GM12872 (cell line): ENCODE results near the gene PGLYRP2.

Experiments used
- TF ChIP-seq, protein P1 (sequence below): IDR thresholded peaks from 3 replicates; pipeline ENCODE4 v1.5.1; 2011; ENCODE audit warnings: low read depth, mild to moderate bottlenecking, low read length, moderate library complexity; ENCODE audit not compliant: insufficient read depth

The PGLYRP2 gene

DNA sequence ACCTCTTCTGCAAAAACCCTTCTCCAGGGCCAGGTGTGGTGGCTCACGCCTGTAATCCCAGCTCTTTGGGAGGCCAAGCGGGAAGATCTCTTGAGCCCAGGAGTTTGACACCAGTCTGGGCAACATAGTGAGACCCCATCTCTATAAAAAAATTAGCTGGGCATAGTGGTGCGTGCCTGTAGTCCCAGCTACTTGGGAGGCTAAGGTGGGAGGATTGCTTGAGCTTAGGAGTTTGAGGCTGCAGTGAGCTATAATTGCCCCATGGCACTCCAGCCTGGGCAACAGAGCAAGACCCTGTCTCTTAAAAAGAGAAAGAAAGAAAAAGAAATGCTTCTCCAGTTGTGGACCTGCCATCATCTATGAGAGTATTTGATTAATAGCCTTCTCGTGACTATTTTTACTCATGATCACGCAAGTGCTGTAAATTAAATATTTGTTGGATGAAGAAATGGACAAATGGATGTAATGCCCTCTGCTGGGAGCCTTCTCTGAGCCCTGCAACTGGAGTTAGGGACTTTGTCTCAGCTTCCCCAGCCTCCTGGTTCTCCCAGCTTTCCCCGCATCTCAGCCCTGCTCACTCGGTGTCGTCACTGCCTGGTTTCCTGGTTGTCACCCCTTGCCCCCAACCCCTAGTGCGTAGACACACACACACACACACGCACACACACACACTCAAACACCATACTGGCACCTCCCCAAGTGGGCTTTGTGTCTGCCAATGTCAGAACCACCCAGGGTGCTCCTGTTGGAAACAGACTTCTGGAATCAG, 41.8 kb downstream of the PGLYRP2 start:
- TF ChIP-seq, protein P1, sequence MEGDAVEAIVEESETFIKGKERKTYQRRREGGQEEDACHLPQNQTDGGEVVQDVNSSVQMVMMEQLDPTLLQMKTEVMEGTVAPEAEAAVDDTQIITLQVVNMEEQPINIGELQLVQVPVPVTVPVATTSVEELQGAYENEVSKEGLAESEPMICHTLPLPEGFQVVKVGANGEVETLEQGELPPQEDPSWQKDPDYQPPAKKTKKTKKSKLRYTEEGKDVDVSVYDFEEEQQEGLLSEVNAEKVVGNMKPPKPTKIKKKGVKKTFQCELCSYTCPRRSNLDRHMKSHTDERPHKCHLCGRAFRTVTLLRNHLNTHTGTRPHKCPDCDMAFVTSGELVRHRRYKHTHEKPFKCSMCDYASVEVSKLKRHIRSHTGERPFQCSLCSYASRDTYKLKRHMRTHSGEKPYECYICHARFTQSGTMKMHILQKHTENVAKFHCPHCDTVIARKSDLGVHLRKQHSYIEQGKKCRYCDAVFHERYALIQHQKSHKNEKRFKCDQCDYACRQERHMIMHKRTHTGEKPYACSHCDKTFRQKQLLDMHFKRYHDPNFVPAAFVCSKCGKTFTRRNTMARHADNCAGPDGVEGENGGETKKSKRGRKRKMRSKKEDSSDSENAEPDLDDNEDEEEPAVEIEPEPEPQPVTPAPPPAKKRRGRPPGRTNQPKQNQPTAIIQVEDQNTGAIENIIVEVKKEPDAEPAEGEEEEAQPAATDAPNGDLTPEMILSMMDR = no peak

DNA sequence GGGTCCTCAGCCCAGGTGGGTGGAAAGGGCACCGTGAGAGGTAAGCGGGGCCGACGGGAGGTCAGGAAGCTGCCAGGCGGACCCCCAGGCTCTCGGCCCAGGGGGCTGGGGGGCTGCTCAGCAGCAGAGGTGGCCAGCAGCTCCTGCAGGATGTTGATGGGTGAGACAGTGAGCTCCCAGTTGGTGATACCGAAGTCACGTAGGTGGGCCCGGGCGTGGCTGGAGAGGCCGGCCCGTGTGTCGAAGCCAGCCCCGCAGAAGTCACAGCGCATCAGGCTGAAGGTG, 42.5 kb downstream of the PGLYRP2 start:
- TF ChIP-seq, protein P1 = no peak

DNA sequence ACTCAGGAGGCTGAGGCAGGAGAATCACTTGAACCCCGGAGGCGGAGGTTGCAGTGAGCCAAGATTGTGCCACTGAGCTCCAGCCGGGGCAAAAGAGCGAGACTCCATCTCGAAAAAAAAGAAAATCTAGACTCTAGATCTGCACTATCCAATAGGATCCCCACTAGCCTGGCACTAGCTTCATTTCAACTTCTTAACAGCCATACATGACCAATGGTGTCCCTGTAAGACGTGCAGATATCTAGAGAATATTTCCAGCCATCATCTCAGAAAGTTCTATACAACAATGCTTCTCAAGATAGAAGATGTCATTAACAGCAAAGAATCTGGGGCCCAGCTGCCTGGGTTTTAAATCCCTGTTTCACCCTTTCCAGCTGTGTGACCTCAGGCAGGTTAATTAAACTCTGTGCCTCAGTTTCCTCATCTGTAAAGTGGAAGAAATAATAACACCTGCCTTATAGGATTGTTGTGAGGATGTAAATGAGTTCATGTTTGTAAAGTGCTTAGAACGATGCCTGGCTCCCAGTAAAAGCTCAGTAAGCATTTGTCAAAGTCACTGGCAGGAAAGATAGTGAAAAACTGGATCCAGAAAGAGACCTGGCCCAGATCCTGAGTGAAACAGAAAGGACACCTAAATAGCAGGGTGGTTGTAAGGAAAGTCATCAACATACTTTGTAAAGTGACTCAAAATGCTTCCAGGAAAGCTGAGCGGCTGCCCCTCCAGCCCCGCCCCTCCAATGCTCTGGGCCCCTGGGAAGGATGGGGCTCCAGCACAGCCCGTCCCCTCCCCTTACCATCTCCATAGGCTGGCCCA, 43.1 kb downstream of the PGLYRP2 start:
- TF ChIP-seq, protein P1 = no peak

DNA sequence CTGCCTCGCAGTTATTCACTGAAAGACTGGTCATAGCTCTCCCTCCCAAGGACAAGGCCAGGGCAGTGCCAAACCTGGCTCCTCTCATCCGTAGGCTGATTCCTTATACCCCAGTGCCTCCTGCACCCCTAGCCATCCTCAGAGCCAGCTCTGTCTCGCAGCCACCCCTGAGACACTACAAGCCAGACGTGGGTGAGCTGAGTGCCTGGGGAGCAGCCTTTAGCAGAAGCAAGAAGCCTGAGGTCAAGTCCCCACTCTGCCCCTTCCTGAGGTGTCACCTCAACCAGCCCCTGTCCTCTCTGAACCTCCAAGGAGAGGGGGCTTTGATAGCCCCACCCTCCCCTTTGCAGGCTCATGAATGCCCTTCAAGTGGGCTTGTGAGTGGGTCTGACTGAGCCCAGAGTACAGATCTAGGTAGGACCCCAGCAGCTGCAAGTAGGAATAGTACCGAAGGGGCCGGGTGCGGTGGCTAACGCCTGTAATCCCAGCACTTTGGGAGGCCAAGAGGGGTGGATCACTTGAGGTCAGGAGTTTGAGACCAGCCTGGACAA, 45.7 kb downstream of the PGLYRP2 start:
- TF ChIP-seq, protein P1 = no peak

DNA sequence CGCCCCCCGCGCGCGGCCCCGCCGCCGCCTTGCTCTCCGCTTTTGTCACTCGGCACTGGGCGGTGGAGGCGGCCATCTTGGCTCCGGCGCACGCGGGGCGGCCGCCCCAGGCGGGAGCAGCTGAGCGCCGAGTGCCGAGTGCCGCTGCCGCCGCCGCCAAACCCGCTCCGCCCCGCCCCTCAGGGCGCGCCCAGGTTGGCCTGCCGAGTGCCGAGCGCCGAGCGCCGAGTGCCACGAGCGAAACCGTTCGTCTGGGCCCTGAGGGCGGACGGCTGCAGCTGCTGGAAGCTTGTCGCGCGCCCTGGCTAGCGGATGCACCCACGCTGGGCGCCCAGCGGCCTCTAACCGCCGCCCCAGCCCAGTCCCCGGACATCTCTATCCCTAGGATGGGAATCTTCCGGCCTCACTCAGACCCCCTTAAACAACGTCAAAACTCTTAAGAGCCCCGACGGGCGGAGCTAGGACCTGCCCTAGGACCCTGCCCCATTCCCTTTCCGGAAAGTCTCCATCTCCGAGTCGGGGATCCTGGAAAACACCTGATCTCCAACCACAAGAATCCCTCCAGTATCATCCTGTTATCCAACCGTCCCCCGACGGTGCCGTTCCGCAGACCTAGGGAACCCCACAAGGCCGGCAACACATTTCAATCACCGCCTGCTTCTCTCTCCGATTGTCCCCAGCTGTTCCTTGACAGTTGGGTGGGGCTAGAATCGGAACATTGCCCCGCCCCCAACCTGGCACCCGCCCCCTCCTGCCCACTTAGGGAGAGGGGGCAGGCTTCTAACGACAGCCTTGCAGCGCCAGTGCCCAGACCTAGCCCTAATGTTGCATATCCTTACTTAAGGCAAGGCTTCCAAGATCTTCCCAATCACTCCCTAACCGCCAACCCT, 46.4 kb downstream of the PGLYRP2 start:
- TF ChIP-seq, protein P1 = no peak

DNA sequence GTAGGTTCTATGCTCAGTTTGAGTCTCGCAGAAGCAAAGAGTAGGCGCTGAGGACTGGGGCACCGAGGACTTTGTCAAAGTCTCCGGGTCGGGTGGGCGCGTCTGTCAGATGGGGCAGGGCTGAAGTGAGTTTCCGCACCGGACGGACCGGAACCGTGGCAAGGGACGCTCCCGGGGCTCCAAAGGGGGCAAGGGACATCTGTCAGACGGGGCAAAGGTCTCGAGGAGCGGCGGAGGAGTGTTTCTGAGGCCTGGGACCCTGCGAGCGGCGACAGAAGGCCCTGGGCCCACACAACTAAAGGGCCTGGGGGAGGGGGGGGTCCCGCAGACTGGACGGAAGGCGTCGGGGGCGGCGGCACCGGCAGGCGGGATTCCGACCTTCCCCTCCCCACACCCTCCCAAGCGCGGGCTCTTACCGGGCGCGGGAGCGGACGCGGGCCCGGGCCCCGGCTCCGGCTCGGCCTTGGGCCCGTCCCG, 47.2 kb downstream of the PGLYRP2 start:
- TF ChIP-seq, protein P1 = no peak

DNA sequence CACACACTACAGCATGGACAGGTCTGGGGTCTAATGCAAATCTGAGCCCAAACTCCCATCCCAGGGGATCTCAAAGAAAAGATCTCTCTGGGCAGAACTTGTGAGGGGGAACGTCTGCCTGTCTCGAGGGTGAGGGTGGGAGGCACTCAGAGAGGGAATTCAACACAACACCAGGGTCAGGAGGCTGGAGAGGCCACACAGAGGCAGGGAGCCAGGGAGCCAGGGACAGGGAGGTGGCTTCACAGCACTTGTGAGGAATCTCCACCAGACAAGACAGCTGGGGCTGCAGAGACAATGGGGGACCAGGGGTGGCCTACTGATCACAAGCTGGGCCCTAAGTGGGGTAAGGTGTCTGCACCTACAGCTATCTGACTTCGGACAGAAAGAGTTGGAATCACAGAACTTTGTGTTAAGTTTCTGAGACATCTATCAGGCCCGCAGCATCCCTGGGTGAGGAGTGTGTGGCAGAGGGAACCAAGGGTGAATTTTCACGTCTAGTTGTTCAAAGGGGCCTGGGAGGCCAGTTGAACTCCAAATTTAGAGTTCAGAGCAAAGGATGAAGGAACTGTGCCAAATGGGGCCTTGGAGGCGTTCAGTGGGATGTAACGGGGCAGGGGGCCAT, 47.8 kb downstream of the PGLYRP2 start:
- TF ChIP-seq, protein P1 = no peak
